RWPE2 (cell line): ENCODE measurements around the gene ASH1L.

Experiments
- ATAC-seq: fragments of 200-7000 bp; cut with Tn5 transposase; 3 replicates; pipeline ENCODE4 v1.9.1; 2021; ENCODE audit warnings: low read depth
- DNase-seq: peaks from one replicate; pipeline ENCODE4 v3.0.0-alpha.2; 2020; ENCODE audit warnings: low spot score
- H3K27ac ChIP-seq: fragments of 450-650 bp; 2 replicates; pipeline ENCODE4 v1.5.1; 2017; ENCODE audit warnings: mild to moderate bottlenecking; ENCODE audit not compliant: poor library complexity, severe bottlenecking
- H3K27me3 ChIP-seq: fragments of 250-450 bp; sonication (Bioruptor Pico); 2 replicates; pipeline ENCODE4 v1.5.1; 2021; ENCODE audit warnings: mild to moderate bottlenecking, moderate library complexity; ENCODE audit not compliant: insufficient read depth, poor library complexity, severe bottlenecking
- H3K36me3 ChIP-seq: fragments of 250-450 bp; sonication (Bioruptor Pico); 2 replicates; pipeline ENCODE4 v1.5.1; 2020; ENCODE audit warnings: low read depth, mild to moderate bottlenecking, moderate library complexity
- H3K4me1 ChIP-seq: fragments of 250-450 bp; sonication (Bioruptor Pico); 2 replicates; pipeline ENCODE4 v1.5.1; 2021; ENCODE audit warnings: mild to moderate bottlenecking, moderate library complexity; ENCODE audit not compliant: insufficient read depth, poor library complexity, severe bottlenecking
- H3K4me3 ChIP-seq: fragments of 250-450 bp; sonication (Bioruptor Pico); 2 replicates; pipeline ENCODE4 v1.5.1; 2021; ENCODE audit warnings: mild to moderate bottlenecking, moderate library complexity; ENCODE audit not compliant: severe bottlenecking
- H3K9me3 ChIP-seq: fragments of 250-450 bp; sonication (Bioruptor Pico); 2 replicates; pipeline ENCODE4 v1.5.1; 2021; ENCODE audit warnings: mild to moderate bottlenecking, moderate library complexity; ENCODE audit not compliant: severe bottlenecking
- TF ChIP-seq, protein P1 (sequence below): fragments of 450-650 bp; IDR thresholded peaks from one replicate; pipeline ENCODE4 v1.5.1; 2017; ENCODE audit warnings: mild to moderate bottlenecking, moderate library complexity; ENCODE audit not compliant: poor library complexity, severe bottlenecking

The ASH1L gene

GRCh38 chr1:155379180-155379579 is 183.4 kb downstream of the ASH1L start:
- Histone ChIP-seq H3K27ac (no peak overlapping the region), H3K9me3 (no peaks in the 10 kb centered on the region), H3K27me3 (no peaks in the 10 kb centered on the region), H3K36me3 (peaks cover 67% of the 10 kb centered on the region), H3K4me1 (no peaks in the 10 kb centered on the region), H3K4me3 (no peak overlapping the region)
- TF ChIP-seq, protein P1, sequence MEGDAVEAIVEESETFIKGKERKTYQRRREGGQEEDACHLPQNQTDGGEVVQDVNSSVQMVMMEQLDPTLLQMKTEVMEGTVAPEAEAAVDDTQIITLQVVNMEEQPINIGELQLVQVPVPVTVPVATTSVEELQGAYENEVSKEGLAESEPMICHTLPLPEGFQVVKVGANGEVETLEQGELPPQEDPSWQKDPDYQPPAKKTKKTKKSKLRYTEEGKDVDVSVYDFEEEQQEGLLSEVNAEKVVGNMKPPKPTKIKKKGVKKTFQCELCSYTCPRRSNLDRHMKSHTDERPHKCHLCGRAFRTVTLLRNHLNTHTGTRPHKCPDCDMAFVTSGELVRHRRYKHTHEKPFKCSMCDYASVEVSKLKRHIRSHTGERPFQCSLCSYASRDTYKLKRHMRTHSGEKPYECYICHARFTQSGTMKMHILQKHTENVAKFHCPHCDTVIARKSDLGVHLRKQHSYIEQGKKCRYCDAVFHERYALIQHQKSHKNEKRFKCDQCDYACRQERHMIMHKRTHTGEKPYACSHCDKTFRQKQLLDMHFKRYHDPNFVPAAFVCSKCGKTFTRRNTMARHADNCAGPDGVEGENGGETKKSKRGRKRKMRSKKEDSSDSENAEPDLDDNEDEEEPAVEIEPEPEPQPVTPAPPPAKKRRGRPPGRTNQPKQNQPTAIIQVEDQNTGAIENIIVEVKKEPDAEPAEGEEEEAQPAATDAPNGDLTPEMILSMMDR, result no peak
- no peak for DNase-seq
- no peak for ATAC-seq

DNA sequence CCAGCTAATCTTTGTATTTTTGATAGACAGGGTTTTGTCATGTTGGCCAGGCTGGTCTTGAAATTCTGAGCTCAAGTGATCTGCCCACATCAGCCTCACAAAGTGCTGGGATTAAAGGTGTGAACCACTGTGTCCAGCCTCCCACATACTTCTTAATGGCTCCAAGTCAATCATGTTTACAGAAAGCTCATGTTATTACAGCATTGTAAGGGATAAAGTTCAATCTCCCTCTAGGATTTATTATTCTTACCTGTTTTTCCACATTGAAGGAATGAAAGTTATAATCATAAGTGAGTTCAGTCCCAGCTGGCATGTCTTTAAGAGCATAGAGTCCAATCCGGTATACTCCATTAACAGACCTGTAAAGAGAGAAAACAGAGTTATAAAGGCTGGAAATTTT is 202.6 kb downstream of the ASH1L start:
- Histone ChIP-seq H3K27ac (no peak overlapping the region), H3K36me3 (peaks cover 45% of the 10 kb centered on the region), H3K4me3 (no peak overlapping the region), H3K27me3 (no peaks in the 10 kb centered on the region), H3K9me3 (no peaks in the 10 kb centered on the region), H3K4me1 (no peaks in the 10 kb centered on the region)
- TF ChIP-seq, protein P1, result no peak
- DNase-seq, result no peak
- no peak for ATAC-seq

DNA sequence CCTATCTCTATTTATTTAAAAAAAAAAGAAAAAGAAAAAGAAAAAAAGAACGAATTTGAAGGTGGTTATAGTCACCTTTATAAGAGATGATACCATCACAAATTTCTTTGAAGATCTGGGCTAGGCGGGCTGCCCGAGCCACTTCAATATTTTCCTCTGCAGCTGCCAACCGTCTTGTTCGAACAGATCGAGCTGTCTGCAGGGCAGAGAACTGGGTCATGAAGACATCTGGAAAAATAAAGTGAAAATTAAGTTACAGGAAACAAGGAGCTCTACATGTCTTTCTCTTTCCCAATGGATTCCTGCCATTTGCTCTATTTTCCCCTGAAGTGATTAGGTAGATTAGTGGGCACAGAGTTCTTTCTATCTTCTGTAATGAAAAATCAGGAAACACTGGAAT is 210.0 kb downstream of the ASH1L start:
- Histone ChIP-seq H3K27ac (no peak overlapping the region), H3K4me1 (no peaks in the 10 kb centered on the region), H3K27me3 (no peaks in the 10 kb centered on the region), H3K4me3 (no peak overlapping the region), H3K9me3 (no peaks in the 10 kb centered on the region), H3K36me3 (peaks cover 75% of the 10 kb centered on the region)
- TF ChIP-seq, protein P1, result no peak
- ATAC-seq (no peak), DNase-seq (no peak)

DNA sequence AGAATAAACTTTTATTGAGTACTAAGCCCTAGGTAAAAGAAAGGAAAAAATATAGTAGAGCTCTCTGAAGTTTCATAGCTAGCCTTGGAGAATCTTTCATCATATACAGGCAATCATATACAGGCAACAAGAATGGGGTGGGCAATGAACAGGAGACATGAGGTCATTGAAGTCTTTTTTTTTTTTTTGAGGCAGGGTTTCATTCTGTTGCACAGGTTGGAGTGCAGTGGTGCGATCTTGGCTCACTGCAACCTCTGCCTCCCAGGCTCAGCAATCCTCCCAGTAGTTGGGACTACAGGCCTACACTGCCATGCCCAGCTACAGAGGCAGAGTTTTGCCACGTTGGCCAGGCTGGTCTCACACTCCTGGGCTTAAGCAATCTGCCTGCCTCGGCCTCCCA is 219.8 kb downstream of the ASH1L start:
- H3K27me3 ChIP-seq, result no peaks in the 10 kb centered on the region
- peaks cover 85% of the 10 kb centered on the region for H3K36me3 ChIP-seq
- H3K9me3 ChIP-seq, result no peaks in the 10 kb centered on the region
- H3K27ac ChIP-seq, result no peak overlapping the region
- DNase-seq (no peak), ATAC-seq (no peak)
- no peaks in the 10 kb centered on the region for H3K4me1 ChIP-seq
- H3K4me3 ChIP-seq, result no peak overlapping the region
- TF ChIP-seq, protein P1, result no peak

GRCh38 chr1:155339515-155340097 is 223.0 kb downstream of the ASH1L start:
- H3K36me3 ChIP-seq, result peaks cover 85% of the 10 kb centered on the region
- no peaks in the 10 kb centered on the region for H3K9me3 ChIP-seq
- H3K4me1 ChIP-seq, result no peaks in the 10 kb centered on the region
- ATAC-seq (no peak), DNase-seq (no peak)
- no peak overlapping the region for H3K4me3 ChIP-seq
- H3K27me3 ChIP-seq, result no peaks in the 10 kb centered on the region
- TF ChIP-seq, protein P1, result no peak
- H3K27ac ChIP-seq, result no peak overlapping the region
